ENCODE results near the gene PEAK1.
"Not testable (repeated sequence)": the region's sequence is repeated elsewhere in the genome, so short reads cannot be mapped to it uniquely, and the experiment has no call there.

PEAK1 gene

DNA sequence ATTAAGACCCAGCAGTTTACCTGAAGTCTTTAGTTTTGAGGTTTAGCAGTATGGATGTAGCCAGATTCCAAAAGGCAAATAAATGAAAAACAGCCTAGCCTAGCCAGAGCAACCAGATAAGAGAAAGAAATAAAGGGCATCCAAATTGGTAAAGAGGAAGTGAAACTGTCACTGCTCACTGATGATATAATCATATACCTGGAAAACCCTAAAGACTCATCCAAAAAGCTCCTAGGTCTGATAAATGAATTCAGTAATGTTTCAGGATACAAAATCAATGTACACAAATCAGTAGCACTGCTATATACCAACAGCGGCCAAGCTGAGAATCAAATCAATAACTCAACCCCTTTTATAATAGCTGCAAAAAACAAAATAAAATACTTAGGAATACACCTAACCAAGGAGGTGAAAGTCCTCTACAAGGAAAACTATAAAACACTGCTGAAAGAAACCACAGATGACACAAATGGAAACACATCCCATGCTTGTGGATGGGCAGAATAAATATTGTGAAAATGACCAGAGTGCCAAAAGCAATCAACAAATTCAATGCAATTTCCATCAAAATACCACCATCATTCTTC is 13.6 kb downstream of the PEAK1 start:
- H3K9me3 Mint-ChIP-seq, H3K36me3 Mint-ChIP-seq, H3K4me3 Mint-ChIP-seq, DNase-seq, H3K27ac Mint-ChIP-seq, H3K27me3 Mint-ChIP-seq: not testable (repeated sequence)
- peak in 1 of 2 donors; percentile 38 for ATAC-seq (replicated peaks)
- peaks cover 31 to 60% of the 10 kb centered on the region in 2 donors for H3K4me1 Mint-ChIP-seq

DNA sequence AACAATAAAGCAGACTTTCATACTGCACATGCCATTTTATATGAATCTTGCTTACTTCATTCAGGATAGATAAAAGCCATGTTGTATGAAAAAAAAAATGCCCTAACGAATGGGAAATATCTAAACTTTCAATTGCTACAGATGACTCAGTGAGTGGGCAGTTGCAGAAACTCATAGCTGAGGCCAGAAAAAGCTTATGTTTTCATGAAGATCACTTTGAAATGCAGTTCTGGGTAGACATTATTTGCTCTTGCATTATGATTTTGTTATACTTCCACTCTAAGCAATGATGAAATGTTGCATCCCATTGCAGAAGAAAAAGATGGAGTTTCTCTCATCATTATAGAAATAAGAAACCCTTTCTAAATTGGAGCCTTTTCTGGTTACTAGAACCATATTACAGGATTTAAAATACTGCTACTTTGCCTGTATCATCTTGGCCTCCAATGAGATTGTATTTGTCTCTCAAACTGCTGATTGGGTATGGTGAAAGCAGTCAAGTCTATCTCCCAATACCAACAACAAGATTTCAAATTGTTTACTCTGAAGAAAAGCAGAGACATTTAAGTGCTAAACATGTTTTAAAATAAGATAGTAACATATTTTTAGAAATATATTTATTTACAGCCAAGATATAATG is 17.0 kb downstream of the PEAK1 start:
- peaks cover 22 to 32% of the 10 kb centered on the region in 2 donors for H3K4me1 Mint-ChIP-seq
- DNase-seq (no peak), ATAC-seq (replicated peaks) (peak; percentile 58 to 59)
- H3K36me3 Mint-ChIP-seq, result peaks cover 11 to 25% of the 10 kb centered on the region in 2 donors
- H3K4me3 Mint-ChIP-seq, result no peak overlapping the region
- no peaks in the 10 kb centered on the region for H3K27me3 Mint-ChIP-seq
- H3K27ac Mint-ChIP-seq, result no peak overlapping the region
- H3K9me3 Mint-ChIP-seq, result peaks cover 13 to 17% of the 10 kb centered on the region in 2 donors

DNA sequence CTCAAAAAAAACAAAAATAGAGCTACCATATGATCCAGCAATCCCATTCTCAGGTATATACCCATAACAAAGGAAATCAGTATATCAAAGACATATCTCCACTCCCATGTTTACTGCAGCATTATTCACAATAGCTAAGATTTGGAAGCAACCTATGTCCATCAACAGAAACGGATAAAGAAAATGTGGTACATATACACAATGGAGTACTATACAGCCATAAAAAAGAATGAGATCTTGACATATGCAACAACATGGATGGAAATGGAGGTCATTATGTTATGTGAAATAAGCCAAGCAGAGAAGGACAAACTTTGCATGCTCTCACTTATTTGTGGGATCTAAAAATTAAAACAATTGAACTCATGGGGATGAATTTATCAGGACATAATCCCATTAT is 19.6 kb downstream of the PEAK1 start:
- no peaks in the 10 kb centered on the region for H3K27me3 Mint-ChIP-seq
- peaks cover 16 to 38% of the 10 kb centered on the region in 2 donors for H3K36me3 Mint-ChIP-seq
- peaks cover 9 to 21% of the 10 kb centered on the region in 2 donors for H3K4me1 Mint-ChIP-seq
- H3K27ac Mint-ChIP-seq, result no peak overlapping the region
- no peak overlapping the region for H3K4me3 Mint-ChIP-seq
- DNase-seq (no peak), ATAC-seq (replicated peaks) (no peak)
- H3K9me3 Mint-ChIP-seq, result peaks cover 24 to 31% of the 10 kb centered on the region in 2 donors

DNA sequence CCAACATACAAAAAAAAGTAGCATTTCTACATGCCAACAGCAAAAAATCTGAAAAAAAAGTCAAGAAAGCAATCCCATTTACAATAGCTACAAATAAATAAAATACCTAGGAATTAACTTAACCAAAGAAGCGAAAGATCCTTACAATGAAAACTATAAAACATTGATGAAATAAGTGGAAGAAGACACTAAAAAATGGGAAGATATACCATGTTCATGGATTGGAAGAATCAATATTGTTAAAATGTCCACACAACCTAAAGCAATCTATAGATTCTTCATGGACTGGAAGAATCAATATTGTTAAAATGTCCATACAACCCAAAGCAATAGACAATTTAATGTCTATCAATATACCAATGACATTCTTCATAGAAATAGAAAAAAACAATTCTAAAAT is 21.0 kb downstream of the PEAK1 start:
- no peak for DNase-seq
- Mint-ChIP-seq H3K4me3 (no peak overlapping the region), H3K36me3 (peaks cover 19 to 42% of the 10 kb centered on the region in 2 donors), H3K27ac (no peak overlapping the region), H3K9me3 (peaks cover 27 to 35% of the 10 kb centered on the region in 2 donors), H3K27me3 (no peaks in the 10 kb centered on the region), H3K4me1 (peaks cover 12 to 25% of the 10 kb centered on the region in 2 donors)
- no peak for ATAC-seq (replicated peaks)

DNA sequence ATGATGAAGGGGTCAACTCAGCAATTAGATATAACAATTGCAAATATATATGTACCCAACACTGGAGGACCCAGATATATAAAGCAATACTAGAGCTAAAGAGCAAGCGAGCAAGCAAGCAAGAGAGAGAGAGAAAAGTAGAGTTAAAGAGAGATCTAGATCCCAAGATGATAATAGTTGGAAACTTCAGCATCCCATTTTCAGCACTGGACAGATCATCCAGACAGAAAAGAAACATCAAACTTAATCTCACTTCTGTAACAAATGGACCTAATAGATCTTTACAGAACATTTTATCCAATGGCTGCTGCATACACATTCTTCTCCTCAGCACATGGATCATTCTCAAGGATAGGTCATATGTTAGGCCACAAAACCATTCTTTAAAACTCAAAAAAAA is 23.2 kb downstream of the PEAK1 start:
- DNase-seq, result no peak
- no peak for ATAC-seq (replicated peaks)

DNA sequence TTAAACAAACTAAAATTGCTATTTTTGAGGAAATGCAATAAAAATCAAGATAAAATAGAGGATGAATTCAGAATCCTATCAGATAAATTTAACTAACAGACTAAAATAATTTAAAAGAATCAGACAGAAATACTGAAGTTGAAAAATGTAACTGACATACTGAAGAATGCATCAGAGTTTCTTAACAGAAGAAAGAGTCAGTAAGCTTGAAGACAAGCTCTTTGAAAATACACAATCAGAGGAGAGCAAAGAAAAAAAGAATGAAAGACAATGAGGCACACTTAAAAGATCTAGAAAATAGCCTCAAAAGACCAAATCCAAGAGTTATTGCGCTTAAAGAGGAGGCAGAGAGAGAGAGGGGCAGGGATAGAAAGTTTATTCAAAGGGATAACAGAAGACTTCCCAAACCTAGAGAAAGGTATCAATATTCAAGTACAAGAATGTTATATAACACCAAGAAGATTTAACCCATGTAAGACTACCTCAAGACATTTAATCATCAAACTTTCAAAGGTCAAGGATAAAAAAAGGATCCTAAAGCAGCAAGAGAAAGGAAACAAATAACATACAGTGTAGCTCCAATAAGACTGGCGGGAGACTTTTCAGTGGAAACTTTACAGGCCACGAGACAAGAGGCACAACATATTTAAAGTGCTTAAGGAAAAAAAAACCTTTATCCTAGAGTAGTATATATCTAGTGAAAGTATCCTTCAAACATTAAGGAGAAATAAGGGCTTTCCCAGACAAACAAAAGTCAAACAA is 24.7 kb downstream of the PEAK1 start:
- no peak for DNase-seq
- no peak overlapping the region for H3K27ac Mint-ChIP-seq
- peaks cover 16 to 30% of the 10 kb centered on the region in 2 donors for H3K4me1 Mint-ChIP-seq
- ATAC-seq (replicated peaks), result no peak
- H3K27me3 Mint-ChIP-seq, result no peaks in the 10 kb centered on the region
- peaks cover 24 to 35% of the 10 kb centered on the region in 2 donors for H3K9me3 Mint-ChIP-seq
- H3K36me3 Mint-ChIP-seq, result peaks cover 24 to 46% of the 10 kb centered on the region in 2 donors
- no peak overlapping the region for H3K4me3 Mint-ChIP-seq

More for the DNA sequence above, 23.2 kb downstream of the PEAK1 start:
- Mint-ChIP-seq H3K4me1 (peaks cover 18 to 26% of the 10 kb centered on the region in 2 donors), H3K27me3 (no peaks in the 10 kb centered on the region), H3K27ac (no peak overlapping the region), H3K9me3 (peaks cover 27 to 35% of the 10 kb centered on the region in 2 donors), H3K36me3 (peaks cover 24 to 48% of the 10 kb centered on the region in 2 donors), H3K4me3 (no peak overlapping the region)

DNA sequence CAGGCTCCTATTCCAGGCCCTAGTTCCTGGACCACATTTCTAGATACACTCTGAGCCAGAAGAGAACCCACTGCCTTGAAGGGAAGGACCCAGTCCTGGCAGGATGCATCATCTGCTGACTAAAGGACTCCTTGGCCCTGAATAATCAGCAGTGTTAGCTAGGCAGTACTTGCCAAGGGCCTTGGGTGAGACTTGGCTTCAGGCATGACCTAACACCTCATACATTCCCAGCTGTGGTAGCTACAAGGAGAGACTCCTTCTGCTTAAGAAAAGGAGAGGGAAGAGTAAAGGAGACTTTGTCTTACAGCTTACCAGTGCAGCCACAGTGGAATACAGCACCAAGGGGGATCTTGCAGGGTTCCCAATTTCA is 26.4 kb downstream of the PEAK1 start:
- H3K4me3 Mint-ChIP-seq, result no peak overlapping the region
- no peak overlapping the region for H3K27ac Mint-ChIP-seq
- peaks cover 17 to 32% of the 10 kb centered on the region in 2 donors for H3K36me3 Mint-ChIP-seq
- peaks cover 19 to 37% of the 10 kb centered on the region in 2 donors for H3K4me1 Mint-ChIP-seq
- peaks cover 16 to 26% of the 10 kb centered on the region in 2 donors for H3K9me3 Mint-ChIP-seq
- no peaks in the 10 kb centered on the region for H3K27me3 Mint-ChIP-seq
- ATAC-seq (replicated peaks), result no peak
- no peak for DNase-seq

DNA sequence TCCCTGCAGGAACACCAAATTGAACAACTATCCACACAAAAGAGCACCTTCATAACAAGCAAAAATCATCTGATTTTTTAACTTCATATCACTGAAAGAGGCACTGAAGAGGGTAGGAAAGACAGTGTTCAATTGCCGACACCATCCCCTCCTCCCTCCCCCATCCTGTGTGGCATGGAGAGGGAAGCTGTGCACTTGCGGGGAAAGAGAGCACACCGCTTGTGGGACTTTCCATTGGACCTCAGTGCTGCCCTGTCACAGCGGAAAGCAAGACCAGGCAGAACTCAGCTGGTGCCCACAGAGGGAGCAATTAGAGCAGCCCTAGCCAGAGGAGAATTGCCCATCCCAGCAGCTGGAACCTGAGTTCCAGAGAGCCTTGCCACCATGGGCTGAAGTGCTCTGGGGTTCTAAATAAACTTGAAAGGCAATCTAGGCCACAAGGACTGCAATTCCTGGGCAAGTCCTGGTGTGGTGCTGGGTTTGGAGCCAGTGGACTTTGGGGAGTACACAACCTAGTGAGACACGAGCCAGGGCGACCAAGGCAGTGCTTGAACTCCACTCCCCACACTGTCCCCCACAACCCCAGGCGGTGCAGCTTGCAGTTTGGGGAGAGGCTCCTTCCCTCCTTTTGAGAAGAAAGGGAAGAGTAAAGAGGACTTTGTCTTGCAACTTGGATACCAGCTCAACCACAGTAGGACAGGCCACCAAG is 27.0 kb downstream of the PEAK1 start:
- Mint-ChIP-seq H3K4me3 (no peak overlapping the region), H3K4me1 (peaks cover 19 to 41% of the 10 kb centered on the region in 2 donors), H3K27me3 (no peaks in the 10 kb centered on the region), H3K36me3 (peaks cover 14 to 27% of the 10 kb centered on the region in 2 donors), H3K27ac (no peak overlapping the region), H3K9me3 (peaks cover 11 to 22% of the 10 kb centered on the region in 2 donors)
- DNase-seq (no peak), ATAC-seq (replicated peaks) (no peak)

DNA sequence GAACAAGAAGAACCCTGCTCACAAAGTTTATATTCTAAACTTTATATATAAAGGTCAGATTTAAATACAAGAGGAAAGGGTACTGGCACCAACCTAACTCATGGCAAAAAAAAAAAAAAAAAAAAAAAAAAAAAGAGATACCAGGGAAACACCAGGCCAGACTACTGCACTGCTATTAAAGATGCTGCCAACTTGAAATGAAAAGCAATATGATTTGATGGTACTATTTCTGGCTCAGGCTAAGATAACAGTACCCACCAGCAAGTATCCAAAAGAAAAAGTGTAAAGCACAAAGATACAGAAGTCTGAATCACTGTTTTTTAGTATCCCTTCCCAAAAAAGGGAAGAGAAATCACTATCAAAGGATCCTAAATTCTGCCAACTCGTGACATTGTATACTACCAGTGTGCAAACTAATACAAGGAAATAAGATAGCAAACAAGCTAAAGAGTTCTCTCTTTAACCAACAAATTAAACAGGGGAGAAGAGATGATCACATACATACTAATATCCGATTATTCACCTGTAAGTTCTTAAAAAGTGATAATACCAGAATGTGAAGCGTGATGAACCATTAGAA is 28.4 kb downstream of the PEAK1 start:
- no peak for ATAC-seq (replicated peaks)
- peaks cover 8 to 12% of the 10 kb centered on the region in 2 donors for H3K9me3 Mint-ChIP-seq

DNA sequence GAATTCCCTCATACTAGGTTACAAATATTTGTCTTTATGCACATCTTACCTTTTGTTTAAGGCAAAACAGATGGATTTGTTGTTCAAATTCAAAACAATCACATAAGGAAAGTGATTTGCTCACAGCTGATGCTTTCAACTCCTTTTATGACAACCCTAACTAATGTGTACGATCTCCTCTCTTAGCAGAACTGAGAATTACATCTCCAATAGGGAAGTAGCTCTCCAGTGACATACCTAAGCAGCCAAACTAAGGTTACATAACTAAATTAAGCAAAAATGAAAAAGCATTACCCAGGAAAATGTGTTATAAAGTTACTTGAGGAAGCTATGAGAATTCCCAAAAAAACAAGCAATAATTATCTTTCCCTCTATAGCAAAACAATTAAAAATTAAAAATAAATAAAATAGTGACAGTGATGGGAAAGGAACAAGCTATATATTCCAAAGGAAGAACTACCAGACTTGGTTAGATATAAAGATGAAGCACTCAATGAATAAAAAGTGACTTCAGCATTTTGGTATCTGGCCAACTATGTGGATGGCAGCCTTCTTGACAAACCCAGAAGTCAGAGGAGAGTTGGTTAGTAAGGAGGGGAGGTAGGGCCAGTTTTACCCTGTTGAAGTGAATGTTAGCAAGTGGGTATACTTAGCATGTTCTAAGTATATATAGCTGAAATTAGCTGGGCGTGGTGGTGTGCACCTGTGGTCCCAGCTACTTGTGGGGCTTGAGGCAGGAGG is 32.4 kb downstream of the PEAK1 start:
- no peak overlapping the region for H3K4me3 Mint-ChIP-seq
- H3K27me3 Mint-ChIP-seq, result no peaks in the 10 kb centered on the region
- DNase-seq (no peak), ATAC-seq (replicated peaks) (peak; percentile 53 to 55)
- no peaks in the 10 kb centered on the region for H3K9me3 Mint-ChIP-seq
- H3K4me1 Mint-ChIP-seq, result peaks cover 14 to 59% of the 10 kb centered on the region in 2 donors
- H3K27ac Mint-ChIP-seq, result no peak overlapping the region
- peaks cover under 1 to 1% of the 10 kb centered on the region in 2 donors for H3K36me3 Mint-ChIP-seq

More for the DNA sequence above, 28.4 kb downstream of the PEAK1 start:
- peaks cover 11 to 19% of the 10 kb centered on the region in 2 donors for H3K36me3 Mint-ChIP-seq
- peaks cover 23 to 54% of the 10 kb centered on the region in 2 donors for H3K4me1 Mint-ChIP-seq
- no peak overlapping the region for H3K4me3 Mint-ChIP-seq
- no peaks in the 10 kb centered on the region for H3K27me3 Mint-ChIP-seq
- no peak overlapping the region for H3K27ac Mint-ChIP-seq
- no peak for DNase-seq

DNA sequence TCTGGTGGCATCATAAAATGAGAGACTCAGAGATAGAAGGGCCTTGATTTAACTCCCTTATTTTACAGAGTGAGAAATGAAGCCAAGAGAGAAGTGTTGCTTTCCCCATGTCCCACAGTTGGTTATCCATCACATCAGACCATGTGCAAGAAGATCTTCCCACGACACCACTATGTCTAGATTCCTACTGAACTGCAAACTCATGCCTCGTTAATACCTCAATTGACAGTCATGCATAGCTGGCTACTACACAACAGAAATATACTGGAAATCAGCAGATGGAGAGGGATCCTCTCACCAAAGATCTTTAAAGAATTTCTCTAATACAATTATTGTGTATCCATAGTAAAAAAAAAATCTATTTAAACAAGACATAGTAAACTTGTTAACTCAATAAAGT is 33.3 kb downstream of the PEAK1 start:
- no peak overlapping the region for H3K4me3 Mint-ChIP-seq

DNA sequence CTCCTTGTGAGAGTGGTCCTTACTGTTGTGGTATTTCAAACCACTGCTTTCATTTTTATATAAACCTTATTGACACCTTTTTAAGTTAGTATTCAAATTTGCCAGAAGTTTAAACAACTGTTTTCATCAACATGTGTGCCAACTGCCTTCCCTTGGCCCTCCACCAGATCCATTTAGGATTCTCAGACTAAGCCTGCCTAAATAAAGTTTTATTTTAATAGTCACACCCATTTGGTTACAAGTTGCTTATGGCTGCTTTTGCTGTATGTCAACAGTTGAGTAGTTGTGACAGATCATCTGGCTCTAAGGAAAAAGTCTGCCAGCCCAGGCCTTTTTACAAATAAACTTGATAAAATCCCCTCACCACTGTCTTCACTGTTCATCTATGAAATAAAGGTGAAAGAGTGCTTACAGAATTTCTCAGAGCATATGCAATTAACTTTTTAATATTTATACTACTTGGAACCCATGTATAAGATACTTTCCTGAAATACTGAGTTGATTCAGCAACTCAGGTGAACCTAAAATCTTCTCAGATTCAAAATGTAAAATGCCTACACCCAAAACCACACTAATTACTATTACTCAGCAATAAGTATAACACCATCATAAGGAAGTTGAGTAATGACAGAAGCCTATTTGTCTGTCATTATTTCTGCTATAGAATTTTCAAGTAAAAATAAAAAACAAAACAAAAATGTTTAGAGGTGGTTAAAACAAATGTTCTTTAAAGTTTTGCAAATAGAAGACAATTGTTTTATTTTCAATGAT is 35.1 kb downstream of the PEAK1 start:
- Mint-ChIP-seq H3K27me3 (no peaks in the 10 kb centered on the region), H3K4me1 (peaks cover 19 to 68% of the 10 kb centered on the region in 2 donors), H3K27ac (no peak overlapping the region), H3K4me3 (no peak overlapping the region), H3K9me3 (peaks cover 0 to 2% of the 10 kb centered on the region in 2 donors), H3K36me3 (peaks cover 1 to 6% of the 10 kb centered on the region in 2 donors)
- ATAC-seq (replicated peaks) (no peak), DNase-seq (no peak)

More for the DNA sequence above, 33.3 kb downstream of the PEAK1 start:
- peaks cover 1 to 6% of the 10 kb centered on the region in 2 donors for H3K36me3 Mint-ChIP-seq
- H3K4me1 Mint-ChIP-seq, result peaks cover 17 to 63% of the 10 kb centered on the region in 2 donors
- H3K27ac Mint-ChIP-seq, result no peak overlapping the region
- H3K9me3 Mint-ChIP-seq, result peaks cover 0 to 2% of the 10 kb centered on the region in 2 donors
- H3K27me3 Mint-ChIP-seq, result no peaks in the 10 kb centered on the region
- DNase-seq (no peak), ATAC-seq (replicated peaks) (no peak)

DNA sequence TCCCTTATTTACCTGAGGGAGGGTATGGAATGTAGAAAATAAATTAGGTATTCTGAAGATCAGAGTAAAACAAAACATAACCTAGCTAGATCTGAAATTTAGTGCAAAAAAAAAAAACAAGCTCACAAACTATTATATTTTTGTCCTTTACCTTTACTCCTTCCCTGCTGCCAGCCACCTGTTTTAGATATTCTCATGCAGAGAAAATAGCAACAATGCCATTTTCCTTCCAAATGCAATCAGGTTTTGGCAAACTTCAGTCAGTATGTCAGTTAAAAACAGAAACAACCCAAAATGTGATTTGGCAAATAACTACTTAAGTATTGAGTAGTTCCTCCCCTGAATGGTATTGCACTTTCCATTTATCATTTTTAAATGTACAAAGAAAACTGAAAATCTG is 35.8 kb downstream of the PEAK1 start:
- H3K27ac Mint-ChIP-seq, result no peak overlapping the region
- H3K27me3 Mint-ChIP-seq, result no peaks in the 10 kb centered on the region
- peaks cover 19 to 70% of the 10 kb centered on the region in 2 donors for H3K4me1 Mint-ChIP-seq
- no peak overlapping the region for H3K4me3 Mint-ChIP-seq
- ATAC-seq (replicated peaks), result no peak
- peaks cover 1 to 6% of the 10 kb centered on the region in 2 donors for H3K36me3 Mint-ChIP-seq
- peaks cover 0 to 2% of the 10 kb centered on the region in 2 donors for H3K9me3 Mint-ChIP-seq
- DNase-seq, result no peak
